Progenitor cell of endocrine pancreas (in vitro differentiated cells): Measurements from ENCODE around the gene C11orf86. TPM values are rescaled to one million over a fixed set of nuclear protein-coding genes. Genes with fewer than 3 reads are reported as not detected.
A peak's percentile ranks its signal among the peaks of the same experiment; 100 is the strongest.

Experiments
- DNase-seq: peaks from one replicate; pipeline ENCODE4 v3.0.0; 2021; ENCODE audit warnings: low spot score; ENCODE audit not compliant: unreplicated experiment
- H3K27ac Mint-ChIP-seq: 2 replicates; pipeline ENCODE4 v1.8.0; 2021; ENCODE audit warnings: mild to moderate bottlenecking, moderate library complexity, mixed read lengths
- H3K27me3 Mint-ChIP-seq: 2 replicates; pipeline ENCODE4 v1.8.0; 2021; ENCODE audit warnings: mixed read lengths
- H3K36me3 Mint-ChIP-seq: 2 replicates; pipeline ENCODE4 v1.8.0; 2022; ENCODE audit warnings: mixed read lengths; ENCODE audit not compliant: insufficient read depth
- H3K4me1 Mint-ChIP-seq: 2 replicates; pipeline ENCODE4 v1.8.0; 2021; ENCODE audit warnings: low read depth, mixed read lengths
- H3K4me3 Mint-ChIP-seq: 2 replicates; pipeline ENCODE4 v1.8.0; 2021; ENCODE audit warnings: low read depth, mild to moderate bottlenecking, moderate library complexity, mixed read lengths
- H3K9me3 Mint-ChIP-seq: 2 replicates; pipeline ENCODE4 v1.8.0; 2021; ENCODE audit warnings: low read depth, mixed read lengths
- total RNA-seq: library from RNA; stranded (reverse); gene quantifications from 2 replicates; pipeline ENCODE4 v1.2.1, GENCODE V29; 2021
- TF ChIP-seq, protein P1 (sequence below): fragments of 200-600 bp; sonication (generic); IDR thresholded peaks from one replicate; pipeline ENCODE4 v1.5.0; 2021; ENCODE audit warnings: antibody characterized with exemption, mild to moderate bottlenecking; ENCODE audit not compliant: unreplicated experiment

The C11orf86 gene
- total RNA-seq, 1 donor from 2014 or later = not detected

DNA sequence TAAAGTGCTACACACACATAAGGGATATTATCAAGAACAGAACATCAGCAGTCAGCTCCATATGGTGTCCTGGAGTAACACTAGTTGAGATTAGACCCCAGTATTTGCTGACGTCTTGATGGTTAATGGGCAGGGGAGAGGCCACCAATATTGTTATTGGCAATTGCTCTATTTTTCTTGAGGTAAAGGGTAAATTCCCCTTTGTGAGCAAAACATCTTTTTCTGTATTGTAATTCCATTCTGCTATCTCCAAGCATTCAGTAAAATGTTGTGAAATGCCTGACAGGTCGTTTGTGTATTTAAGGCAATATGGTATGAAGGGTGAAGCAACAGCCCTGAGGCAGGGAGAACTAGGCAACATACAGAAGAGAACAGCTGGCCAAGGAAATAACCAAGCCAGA is 38.8 kb upstream of the C11orf86 start:
- no peak for DNase-seq
- H3K4me1 Mint-ChIP-seq = no peaks in the 10 kb centered on the region
- no peaks in the 10 kb centered on the region for H3K36me3 Mint-ChIP-seq
- H3K4me3 Mint-ChIP-seq = no peak overlapping the region
- H3K27me3 Mint-ChIP-seq = no peaks in the 10 kb centered on the region
- TF ChIP-seq, protein P1, sequence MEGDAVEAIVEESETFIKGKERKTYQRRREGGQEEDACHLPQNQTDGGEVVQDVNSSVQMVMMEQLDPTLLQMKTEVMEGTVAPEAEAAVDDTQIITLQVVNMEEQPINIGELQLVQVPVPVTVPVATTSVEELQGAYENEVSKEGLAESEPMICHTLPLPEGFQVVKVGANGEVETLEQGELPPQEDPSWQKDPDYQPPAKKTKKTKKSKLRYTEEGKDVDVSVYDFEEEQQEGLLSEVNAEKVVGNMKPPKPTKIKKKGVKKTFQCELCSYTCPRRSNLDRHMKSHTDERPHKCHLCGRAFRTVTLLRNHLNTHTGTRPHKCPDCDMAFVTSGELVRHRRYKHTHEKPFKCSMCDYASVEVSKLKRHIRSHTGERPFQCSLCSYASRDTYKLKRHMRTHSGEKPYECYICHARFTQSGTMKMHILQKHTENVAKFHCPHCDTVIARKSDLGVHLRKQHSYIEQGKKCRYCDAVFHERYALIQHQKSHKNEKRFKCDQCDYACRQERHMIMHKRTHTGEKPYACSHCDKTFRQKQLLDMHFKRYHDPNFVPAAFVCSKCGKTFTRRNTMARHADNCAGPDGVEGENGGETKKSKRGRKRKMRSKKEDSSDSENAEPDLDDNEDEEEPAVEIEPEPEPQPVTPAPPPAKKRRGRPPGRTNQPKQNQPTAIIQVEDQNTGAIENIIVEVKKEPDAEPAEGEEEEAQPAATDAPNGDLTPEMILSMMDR = no peak
- H3K9me3 Mint-ChIP-seq = no peaks in the 10 kb centered on the region
- H3K27ac Mint-ChIP-seq = no peak overlapping the region

DNA sequence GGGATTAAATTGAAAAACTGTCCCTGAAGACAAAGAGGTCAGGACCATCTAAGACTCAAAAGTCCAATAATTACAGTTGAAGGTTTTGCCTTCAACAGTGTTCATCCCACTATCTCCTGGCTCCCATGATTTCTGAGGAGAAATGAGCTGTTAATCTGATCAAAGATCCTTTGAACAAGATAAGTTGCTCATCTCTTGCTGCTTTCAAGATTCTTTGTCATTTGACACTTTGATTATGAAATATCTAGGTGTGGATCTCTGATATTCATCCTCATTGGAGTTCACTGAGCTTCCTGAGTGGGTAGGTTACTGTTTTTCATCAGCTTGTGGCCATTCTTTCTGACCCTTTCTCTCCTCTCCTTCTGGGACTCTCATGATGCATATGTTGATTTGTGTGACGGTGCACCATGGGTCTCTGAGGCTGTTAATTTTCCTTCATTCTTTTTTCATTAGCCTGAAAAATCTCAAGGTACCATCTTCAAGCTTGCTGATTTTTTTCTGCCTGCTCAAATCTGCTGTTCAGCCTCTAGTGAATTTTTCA is 37.8 kb upstream of the C11orf86 start:
- Mint-ChIP-seq H3K9me3 (no peaks in the 10 kb centered on the region), H3K27ac (no peak overlapping the region), H3K36me3 (no peaks in the 10 kb centered on the region), H3K27me3 (no peaks in the 10 kb centered on the region), H3K4me1 (no peaks in the 10 kb centered on the region), H3K4me3 (no peak overlapping the region)
- TF ChIP-seq, protein P1 = no peak
- no peak for DNase-seq

DNA sequence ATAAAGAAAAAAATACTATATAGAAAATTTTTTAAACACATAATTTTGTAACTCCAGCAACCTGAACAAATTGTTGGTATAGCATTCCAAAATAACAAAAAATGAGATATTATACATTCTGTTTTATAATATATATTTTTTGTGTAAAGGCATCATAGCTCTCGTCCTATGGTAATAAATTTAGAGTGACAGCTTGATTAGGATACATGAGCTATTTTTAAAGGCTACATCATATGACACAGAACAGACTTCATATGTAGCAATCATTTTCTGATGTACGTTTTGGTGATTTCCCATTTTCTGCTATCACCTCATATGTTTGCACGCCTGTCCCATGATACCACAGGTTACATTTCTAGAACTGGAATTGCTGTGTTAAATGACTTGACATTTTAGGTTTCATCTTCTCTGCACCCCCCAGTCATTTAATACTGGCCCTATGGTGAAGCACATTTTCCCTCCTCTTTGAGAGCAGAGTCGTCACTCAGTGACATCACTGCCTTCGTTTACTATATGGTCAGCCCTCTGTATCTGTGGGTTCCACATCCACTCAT is 36.4 kb upstream of the C11orf86 start:
- TF ChIP-seq, protein P1 = no peak
- Mint-ChIP-seq H3K36me3 (peaks cover 2% of the 10 kb centered on the region), H3K27me3 (no peaks in the 10 kb centered on the region), H3K4me1 (no peaks in the 10 kb centered on the region), H3K9me3 (no peaks in the 10 kb centered on the region), H3K27ac (no peak overlapping the region), H3K4me3 (no peak overlapping the region)
- DNase-seq = no peak

DNA sequence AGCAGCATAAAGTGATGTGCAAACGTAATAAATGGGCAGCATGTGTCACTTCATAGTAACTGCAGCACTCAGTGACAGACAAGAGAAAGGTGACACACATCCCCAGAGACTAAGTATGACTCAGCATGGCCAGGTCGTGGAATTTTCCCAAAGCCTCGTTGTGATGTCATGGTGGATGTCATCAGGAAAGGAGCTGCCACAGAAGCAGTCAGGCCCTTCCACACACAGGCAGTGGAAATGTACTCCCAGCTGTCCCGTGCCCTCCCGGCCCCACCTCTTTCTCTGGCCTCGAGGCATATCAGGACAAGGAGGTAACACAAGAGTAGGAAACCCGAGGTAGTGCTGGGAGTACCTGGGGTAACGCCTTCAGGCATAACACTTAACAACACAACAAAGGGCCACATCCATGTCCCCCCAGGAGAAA is 25.0 kb upstream of the C11orf86 start:
- Mint-ChIP-seq H3K36me3 (peaks cover 3% of the 10 kb centered on the region), H3K4me3 (no peak overlapping the region), H3K4me1 (no peaks in the 10 kb centered on the region), H3K9me3 (no peaks in the 10 kb centered on the region), H3K27ac (peak overlapping the region; percentile 67), H3K27me3 (no peaks in the 10 kb centered on the region)
- TF ChIP-seq, protein P1 = no peak
- DNase-seq = no peak

DNA sequence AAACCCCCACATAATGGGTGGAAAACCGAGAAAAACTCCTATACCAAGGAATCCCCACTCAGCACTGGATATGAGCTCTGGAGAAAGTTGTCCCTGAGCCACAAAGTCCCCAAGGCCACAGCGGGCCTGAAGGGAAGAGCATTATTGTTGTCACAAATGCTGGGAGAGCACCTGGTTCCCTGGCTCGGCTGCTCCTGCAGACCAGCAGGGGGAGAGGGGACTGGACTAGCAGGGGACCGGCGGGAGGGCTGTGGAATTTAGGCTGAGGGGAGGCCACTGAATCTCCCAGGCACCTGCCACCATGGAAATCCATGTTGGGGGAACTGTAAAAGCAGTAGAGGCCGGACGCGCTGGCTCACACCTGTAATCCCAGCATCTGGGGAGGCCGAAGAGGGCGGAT is 24.0 kb upstream of the C11orf86 start:
- H3K9me3 Mint-ChIP-seq = no peaks in the 10 kb centered on the region
- H3K36me3 Mint-ChIP-seq = peaks cover 3% of the 10 kb centered on the region
- no peak overlapping the region for H3K4me3 Mint-ChIP-seq
- no peak overlapping the region for H3K27ac Mint-ChIP-seq
- TF ChIP-seq, protein P1 = no peak
- H3K4me1 Mint-ChIP-seq = no peaks in the 10 kb centered on the region
- no peaks in the 10 kb centered on the region for H3K27me3 Mint-ChIP-seq
- no peak for DNase-seq
